Endothelial cell of umbilical vein (primary cell): ENCODE data around the gene CHSY1. TPM values are rescaled to one million over a fixed set of nuclear protein-coding genes. Genes with fewer than 3 reads are reported as not detected.

Experiments
- BruUV-seq: library from RNA; stranded (reverse); fragments of 400-500 nt; replicated peaks from 2 replicates; lab custom pipeline; 2021; lab: Mats Ljungman, UMichigan
- CTCF ChIA-PET: fragments of 300-600, 350-600 bp; sonication (Branson Sonifier 250); formaldehyde crosslinking; loops from one replicate; lab custom pipeline; 2021; ENCODE audit warnings: antibody characterized with exemption, inconsistent platforms; lab: Charles Lee
- POLR2A ChIA-PET: fragments of 300-600, 350-600 bp; sonication (Branson Sonifier 250); formaldehyde crosslinking; loops from one replicate; lab custom pipeline; 2021; ENCODE audit warnings: antibody characterized with exemption, inconsistent platforms; lab: Charles Lee
- DNase-seq: peaks from one replicate; pipeline ENCODE4 v3.0.0-alpha.2; 2011; ENCODE audit warnings: low read depth, low spot score
- FAIRE-seq: peaks from 2 replicates; lab custom pipeline; 2011; peaks lifted over from hg19 to GRCh38; lab: Jason Lieb, UNC
- H2AFZ ChIP-seq: 2 replicates; pipeline ENCODE4 v1.6.0; 2012; ENCODE audit warnings: low read depth, low read length, control low read depth, inconsistent platforms
- H3K27ac ChIP-seq: 2 replicates; pipeline ENCODE4 v1.5.1; 2011; ENCODE audit warnings: low read depth, mild to moderate bottlenecking, control low read depth, low read length, moderate library complexity; ENCODE audit not compliant: insufficient read depth
- H3K27me3 ChIP-seq, 2 experiments: 2 replicates each; pipeline versions ENCODE4 v1.6.0 to v1.6.1; 2011; ENCODE audit warnings: low read length in 2 of 2, mixed read lengths in 1 of 2; ENCODE audit not compliant: control insufficient read depth in 2 of 2, insufficient read depth in 2 of 2
- H3K36me3 ChIP-seq, 2 experiments: 2 replicates in 1 of 2; 3 replicates in 1 of 2; pipeline ENCODE4 v1.5.1; 2011; ENCODE audit warnings: low read length in 2 of 2, mild to moderate bottlenecking in 1 of 2, moderate library complexity in 1 of 2; ENCODE audit not compliant: control insufficient read depth in 2 of 2, insufficient read depth in 2 of 2; ENCODE audit errors: extremely low read depth in 1 of 2
- H3K4me1 ChIP-seq: 3 replicates; pipeline ENCODE4 v1.5.1; 2011; ENCODE audit warnings: mild to moderate bottlenecking, low read length; ENCODE audit not compliant: control insufficient read depth, insufficient read depth; ENCODE audit errors: extremely low read depth
- H3K4me2 ChIP-seq: 2 replicates; pipeline ENCODE4 v1.6.1; 2011; ENCODE audit warnings: low read length, control low read depth, mixed read lengths; ENCODE audit not compliant: insufficient read depth
- H3K4me3 ChIP-seq, 3 experiments: fragments of 200-600 bp in 1 of 3; sonication (generic), shearing (Covaris generic) in 1 of 3; replicated peaks in 1 of 3; 2 replicates each; pipeline ENCODE4 v1.5.1; 2011 to 2016; ENCODE audit warnings: control low read depth in 3 of 3, low read length in 3 of 3, mild to moderate bottlenecking in 2 of 3, inconsistent platforms in 1 of 3, low read depth in 1 of 3, moderate library complexity in 1 of 3; ENCODE audit not compliant: insufficient read depth in 1 of 3
- H3K79me2 ChIP-seq: 2 replicates; pipeline ENCODE4 v1.6.0; 2012; ENCODE audit warnings: low read length, inconsistent platforms; ENCODE audit not compliant: control insufficient read depth, insufficient read depth
- H3K9ac ChIP-seq: replicated peaks from 2 replicates; pipeline ENCODE3; 2011; ENCODE audit warnings: low read length, control low read depth; ENCODE audit not compliant: insufficient read depth; ENCODE audit errors: extremely low read depth
- H3K9me1 ChIP-seq: replicated peaks from 3 replicates; pipeline ENCODE4 v1.6.0; 2011; ENCODE audit warnings: mild to moderate bottlenecking, low read length; ENCODE audit not compliant: control insufficient read depth, insufficient read depth; ENCODE audit errors: extremely low read depth
- H3K9me3 ChIP-seq: replicated peaks from 2 replicates; pipeline ENCODE4 v1.5.1; 2012; ENCODE audit warnings: low read length, inconsistent platforms; ENCODE audit not compliant: control insufficient read depth, insufficient read depth
- H4K20me1 ChIP-seq: replicated peaks from 2 replicates; pipeline ENCODE3; 2011; ENCODE audit warnings: mild to moderate bottlenecking, low read length; ENCODE audit not compliant: control insufficient read depth, insufficient read depth; ENCODE audit errors: extremely low read depth
- CTCF ChIP-seq, 2 donors: IDR thresholded peaks; 1 replicate in 1 of 2; 2 replicates in 1 of 2; pipeline ENCODE4 v1.5.1; 2011; ENCODE audit warnings: low read length in 2 of 2, mild to moderate bottlenecking in 2 of 2, moderate library complexity in 2 of 2, control low read depth in 1 of 2, inconsistent platforms in 1 of 2, low read depth in 1 of 2; ENCODE audit not compliant: insufficient read depth in 1 of 2; ENCODE audit errors: extremely low read depth in 1 of 2
- EZH2 ChIP-seq: IDR thresholded peaks from 2 replicates; pipeline ENCODE4 v1.6.1; 2012; ENCODE audit warnings: borderline replicate concordance, low read depth, mild to moderate bottlenecking, moderate library complexity, low read length, inconsistent platforms; ENCODE audit not compliant: severe bottlenecking
- FOS ChIP-seq: IDR thresholded peaks from 2 replicates; pipeline ENCODE4 v1.6.1; 2011; ENCODE audit warnings: mild to moderate bottlenecking, low read length, moderate library complexity, borderline replicate concordance; ENCODE audit not compliant: insufficient read depth
- GATA2 ChIP-seq: IDR thresholded peaks from 2 replicates; pipeline ENCODE4 v1.7.0; 2011; ENCODE audit warnings: low read depth, mild to moderate bottlenecking, moderate library complexity, mixed read lengths, low read length; ENCODE audit not compliant: insufficient read length, insufficient read depth
- JUN ChIP-seq: IDR thresholded peaks from 2 replicates; pipeline ENCODE4 v1.6.1; 2011; ENCODE audit warnings: borderline replicate concordance, low read depth; ENCODE audit not compliant: insufficient read length, insufficient read depth
- MYC ChIP-seq: IDR thresholded peaks from one replicate; pipeline ENCODE4 v1.6.1; 2011; ENCODE audit warnings: mild to moderate bottlenecking, low read depth, low read length
- dilution Hi-C: fragments of 300-500 bp; cut with MboI; formaldehyde crosslinking; loops from one replicate; pipeline ENCODE4 v1.15.0; 2019; ENCODE audit warnings: low sequenced_read_pairs; ENCODE audit not compliant: extremely low pct_ligation_motif_present
- intact Hi-C: fragments of 100-400 bp; cut with micrococcal nuclease; formaldehyde crosslinking; loops from one replicate; pipeline ENCODE4 v1.10.0; 2022
- polyA plus RNA-seq, 4 experiments: library from polyadenylated mRNA; depleted of rRNA in 3 of 4; stranded (reverse) in 3 of 4; unstranded in 1 of 4; fragments of >200 nt; gene quantifications; 2 replicates each; pipeline versions ENCODE4 v1.2.1 to v1.2.3, GENCODE V29; 2011 to 2012; ENCODE audit warnings: missing spikeins in 1 of 4
- total RNA-seq: library from RNA; stranded (reverse); gene quantifications from 2 replicates; pipeline ENCODE4 v1.2.3, GENCODE V29; 2021
- TF ChIP-seq, protein P1 (sequence below): IDR thresholded peaks from 2 replicates; pipeline ENCODE4 v1.6.1; 2011; ENCODE audit not compliant: insufficient read depth, insufficient read length

CHSY1 gene
- total and polyA plus RNA-seq, 2 donors (not counting 3 experiments of a cell fraction or from before 2014, with no cell fraction given): 23.7 to 50.8 TPM

DNA sequence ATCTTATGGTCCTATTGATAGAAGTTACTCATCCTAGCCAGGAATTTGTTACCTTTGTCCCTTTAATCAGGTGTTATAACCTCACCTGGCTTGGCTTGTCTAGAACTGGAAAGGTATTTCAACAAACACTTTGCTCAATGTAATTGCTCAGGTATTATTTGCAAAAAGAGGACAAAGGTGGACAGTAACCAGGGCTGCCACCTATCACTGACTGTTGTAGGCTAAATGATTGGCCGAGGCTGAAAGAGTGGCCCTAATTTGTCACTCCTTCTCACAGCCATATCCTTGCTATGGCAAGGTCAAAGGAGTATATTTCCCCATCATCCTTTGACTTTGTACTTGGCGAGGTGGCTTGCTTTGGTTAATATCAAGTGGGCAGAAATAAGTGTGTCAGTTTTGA is 28.2 kb upstream of the CHSY1 start:
- CTCF ChIA-PET: no interaction called here
- Histone ChIP-seq H3K4me1 (peaks cover 11% of the 10 kb centered on the region), H3K9me3 (no peaks in the 10 kb centered on the region), H3K79me2 (peaks cover 17% of the 10 kb centered on the region), H3K9ac (no peak overlapping the region), H3K27ac (no peak overlapping the region), H4K20me1 (no peaks in the 10 kb centered on the region), H3K36me3 (peaks cover 7 to 9% of the 10 kb centered on the region in 2 experiments), H3K27me3 (no peaks in the 10 kb centered on the region), H3K4me2 (no peak overlapping the region), H3K9me1 (no peaks in the 10 kb centered on the region), H3K4me3 (no peak overlapping the region), H2AFZ (no peak overlapping the region)
- intact Hi-C loops: no loop called here
- DNase-seq (no peak), FAIRE-seq (no peak)
- no TSS peak for BruUV-seq
- dilution Hi-C loops: no loop called here
- POLR2A ChIA-PET: no interaction called here
- no peak for TF ChIP-seq MYC
- TF ChIP-seq EZH2: no peak
- TF ChIP-seq CTCF (IDR thresholded peaks at IDR 0.05; ENCODE audit: extremely low read depth in 1 of 2, insufficient read depth in 1 of 2, low read depth in 1 of 2, low read length in 2 of 2): no peak
- no peak for TF ChIP-seq GATA2
- TF ChIP-seq FOS: no peak
- TF ChIP-seq, protein P1, sequence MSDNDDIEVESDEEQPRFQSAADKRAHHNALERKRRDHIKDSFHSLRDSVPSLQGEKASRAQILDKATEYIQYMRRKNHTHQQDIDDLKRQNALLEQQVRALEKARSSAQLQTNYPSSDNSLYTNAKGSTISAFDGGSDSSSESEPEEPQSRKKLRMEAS: no peak
- TF ChIP-seq JUN: no peak
